Small intestine (tissue), 16 donors: ENCODE measurements around the gene TPSG1. TPM values are rescaled to one million over a fixed set of nuclear protein-coding genes. Genes with fewer than 3 reads are reported as not detected.
"Not testable (repeated sequence)": the region's sequence is repeated elsewhere in the genome, so short reads cannot be mapped to it uniquely, and the experiment has no call there.

Experiments used
- DNase-seq, 2 donors: peaks; one replicate each; pipeline versions ENCODE4 v3.0.0 to v3.0.0-alpha.2; 2013
- FAIRE-seq: peaks from 2 replicates; lab custom pipeline; 2012; peaks lifted over from hg19 to GRCh38; lab: Jason Lieb, UNC
- H3K27ac ChIP-seq, 3 donors: one replicate each; pipeline ENCODE4 v1.5.1; 2013; ENCODE audit warnings: low read length in 2 of 3, mild to moderate bottlenecking in 2 of 3, control low read depth in 1 of 3, inconsistent platforms in 1 of 3, low read depth in 1 of 3, moderate library complexity in 1 of 3
- H3K27me3 ChIP-seq, 3 donors: one replicate each; pipeline ENCODE4 v1.6.1; 2013; ENCODE audit warnings: low read length in 3 of 3, inconsistent platforms in 1 of 3; ENCODE audit not compliant: control insufficient read depth in 3 of 3, insufficient read depth in 3 of 3
- H3K36me3 ChIP-seq, 3 donors: one replicate each; pipeline ENCODE4 v1.6.1; 2013; ENCODE audit warnings: low read length in 3 of 3, inconsistent platforms in 1 of 3, low read depth in 1 of 3, mild to moderate bottlenecking in 1 of 3, moderate library complexity in 1 of 3; ENCODE audit not compliant: control insufficient read depth in 3 of 3, insufficient read depth in 2 of 3
- H3K4me1 ChIP-seq, 3 donors: one replicate each; pipeline ENCODE4 v1.6.1; 2013; ENCODE audit warnings: low read length in 2 of 3, inconsistent platforms in 1 of 3, low read depth in 1 of 3, mild to moderate bottlenecking in 1 of 3, moderate library complexity in 1 of 3; ENCODE audit not compliant: control insufficient read depth in 3 of 3, insufficient read depth in 2 of 3
- H3K4me3 ChIP-seq, 3 donors: one replicate each; pipeline ENCODE4 v1.5.1; 2013; ENCODE audit warnings: low read length in 3 of 3, control low read depth in 1 of 3, inconsistent platforms in 1 of 3, low read depth in 1 of 3, mild to moderate bottlenecking in 1 of 3, moderate library complexity in 1 of 3
- H3K9me3 ChIP-seq, 2 donors: one replicate each; pipeline ENCODE4 v1.6.1; 2013; ENCODE audit warnings: low read depth in 1 of 2, low read length in 1 of 2; ENCODE audit not compliant: control insufficient read depth in 2 of 2, insufficient read depth in 1 of 2
- WGBS, 3 donors: extraction: QIAGEN DNeasy Blood & Tissue Kit; methylation state at CpG; one replicate each; pipeline ENCODE4 v1.1.7; 2013; 5-methylcytosine and 5-hydroxymethylcytosine counted together
- long read RNA-seq, 10 donors: transcript quantifications; one replicate each; lab custom pipeline, GENCODE V29; 2026
- polyA plus RNA-seq, 4 donors: library from polyadenylated mRNA; stranded (reverse) in 3 of 4; unstranded in 1 of 4; fragments of 200-250 nt in 3 of 4; fragments of 120-200 nt in 1 of 4; gene quantifications; one replicate each; pipeline versions ENCODE4 v1.2.1 to v1.2.3, GENCODE V29; 2013
- donor health status: healthy with polysubstance abuse.
- donor health status: control.
- donor health status: control.
- donor health status: Bipolar disorder and iron deficiency.
- donor health status: healthy.

TPSG1 gene
- polyA plus RNA-seq, result 10 to 100 TPM in 2 of 4 donors, 1 to 10 TPM in 2; 3.3 to 40.9 (median 14.0) TPM
- long read RNA-seq, donor 1, result 0 reads
- long read RNA-seq, donor 2, partial matches to known transcripts, result 0 of 2 reads
- long read RNA-seq, donor 2, other reads (novel, unspliced or antisense), result 0 of 2 reads
- long read RNA-seq, donor 3, partial matches to known transcripts, result 0 of 3 reads
- long read RNA-seq, donor 3, other reads (novel, unspliced or antisense), result 0 of 3 reads
- long read RNA-seq, donor 4, result 0 reads
- long read RNA-seq, donor 5, partial matches to known transcripts, result 0 of 3 reads
- long read RNA-seq, donor 5, other reads (novel, unspliced or antisense), result 0 of 3 reads
- long read RNA-seq, donor 6, transcript TPSG1-201 (6 exons, 1,108 nt), result major isoform, 5 of 5 reads
- long read RNA-seq, donor 6, partial matches to known transcripts, result 0 of 5 reads
- long read RNA-seq, donor 6, other reads (novel, unspliced or antisense), result 0 of 5 reads
- long read RNA-seq, donor 7, result 0 reads
- long read RNA-seq, donor 8, result 0 reads
- long read RNA-seq, donor 9, partial matches to known transcripts, result 0 of 1 reads
- long read RNA-seq, donor 9, other reads (novel, unspliced or antisense), result 0 of 1 reads
- long read RNA-seq, donor 10, transcript TPSG1-201 (6 exons, 1,108 nt), result major isoform, 7 of 7 reads
- long read RNA-seq, donor 10, partial matches to known transcripts, result 0 of 7 reads
- long read RNA-seq, donor 10, other reads (novel, unspliced or antisense), result 0 of 7 reads

- FAIRE-seq, result no peak
- Histone ChIP-seq H3K27me3 (peaks cover 0 to 1% (median 0%) of the 10 kb centered on the region in 3 donors), H3K4me3 (no peak within 1 kb of the TSS), H3K9me3 (no peaks in the 10 kb centered on the region), H3K4me1 (peaks cover 0 to 21% (median 0%) of the 10 kb centered on the region in 3 donors), H3K36me3 (peaks cover 0 to 9% (median 0%) of the 10 kb centered on the region in 3 donors), H3K27ac (peak within 1 kb of the TSS in 1 of 3 donors; percentile 28)
- WGBS, 3 donors, result 15 to 50% (median 20%) methylated on average over 9 to 10 of the region's 10 CpGs
- peak; percentile 59 to 78 for DNase-seq
These were observed at the start of gene TPSG1 for GRCh38 chr16:1225051-1225451. TSS of gene TPSG1 (minus strand) at chr16:1225268. CDS start at chr16:1225252, 16 bp downstream.

- Histone ChIP-seq H3K9me3 (no peaks in the 10 kb centered on the region), H3K36me3 (no peaks in the 10 kb centered on the region), H3K27me3 (peaks cover 0 to 8% (median 3%) of the 10 kb centered on the region in 3 donors), H3K4me3 (no peak overlapping the region), H3K27ac (no peak overlapping the region), H3K4me1 (peaks cover 0 to 17% (median 2%) of the 10 kb centered on the region in 3 donors)
- FAIRE-seq (no peak), DNase-seq (no peak)
- WGBS, 3 donors, result 90 to 95% (median 90%) methylated on average over 7 of the region's 7 CpGs
These were observed 49.7 kb upstream of the TPSG1 start for GRCh38 chr16:1274767-1275166.

DNA sequence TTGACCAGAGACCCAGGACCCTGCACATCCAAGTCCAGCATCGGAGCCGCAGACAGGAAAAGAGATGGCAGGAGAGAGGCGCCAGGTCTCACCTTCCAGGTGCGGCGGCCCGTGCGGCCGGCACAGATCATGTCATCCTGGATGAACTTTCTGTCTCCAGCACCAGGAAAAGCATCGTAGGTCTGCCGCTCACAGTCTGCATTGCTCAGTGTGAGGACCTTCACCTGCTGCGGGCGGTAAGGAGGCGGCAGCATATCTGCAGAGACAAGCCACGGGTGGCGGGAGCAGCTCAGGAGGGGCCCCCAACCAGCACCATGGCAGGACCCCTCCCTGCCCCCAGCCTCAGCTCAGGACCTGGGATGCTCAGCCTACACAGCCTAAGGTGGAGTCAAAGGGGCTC is 48.7 kb upstream of the TPSG1 start:
- no peaks in the 10 kb centered on the region for H3K9me3 ChIP-seq

GRCh38 chr16:1272453-1273198 is 47.6 kb upstream of the TPSG1 start:
- no peak overlapping the region for H3K27ac ChIP-seq
- no peaks in the 10 kb centered on the region for H3K36me3 ChIP-seq
- DNase-seq (no peak), FAIRE-seq (no peak)
- H3K27me3 ChIP-seq, result peaks cover 0 to 1% (median 0%) of the 10 kb centered on the region in 3 donors
- H3K9me3 ChIP-seq, result no peaks in the 10 kb centered on the region
- H3K4me3 ChIP-seq, result no peak overlapping the region
- H3K4me1 ChIP-seq, result peaks cover 0 to 17% (median 2%) of the 10 kb centered on the region in 3 donors
- 32 to 65% (median 38%) methylated on average over 9 of the region's 9 CpGs for WGBS, 3 donors

More for the DNA sequence above, 48.7 kb upstream of the TPSG1 start:
- no peak for DNase-seq
- H3K4me1 ChIP-seq, result peaks cover 0 to 17% (median 2%) of the 10 kb centered on the region in 3 donors
- H3K36me3 ChIP-seq, result no peaks in the 10 kb centered on the region
- 74 to 87% (median 77%) methylated on average over 15 of the region's 15 CpGs for WGBS, 3 donors
- no peak for FAIRE-seq
- no peak overlapping the region for H3K4me3 ChIP-seq
- peaks cover 0 to 5% (median 1%) of the 10 kb centered on the region in 3 donors for H3K27me3 ChIP-seq
- no peak overlapping the region for H3K27ac ChIP-seq

GRCh38 chr16:1271724-1272413 is 46.8 kb upstream of the TPSG1 start:
- H3K4me1 ChIP-seq, result peaks cover 0 to 17% (median 2%) of the 10 kb centered on the region in 3 donors
- peak; percentile 63 to 71 for DNase-seq
- not testable (repeated sequence) for FAIRE-seq, H3K36me3 ChIP-seq, H3K9me3 ChIP-seq, H3K27me3 ChIP-seq, H3K4me3 ChIP-seq, H3K27ac ChIP-seq
- WGBS, 3 donors, result 4 to 18% (median 5%) methylated on average over 14 to 19 of the region's 19 CpGs

GRCh38 chr16:1271380-1271723 is 46.3 kb upstream of the TPSG1 start:
- H3K27ac ChIP-seq, result peak overlapping the region in 1 of 3 donors; percentile 0
- H3K27me3 ChIP-seq, result peaks cover 0 to 1% (median 0%) of the 10 kb centered on the region in 3 donors
- WGBS, 3 donors, result 17 to 64% (median 31%) methylated on average over 12 of the region's 12 CpGs
- H3K36me3 ChIP-seq, result no peaks in the 10 kb centered on the region
- peak in 1 of 2 donors; percentile 30 for DNase-seq
- no peak overlapping the region for H3K4me3 ChIP-seq
- H3K9me3 ChIP-seq, result no peaks in the 10 kb centered on the region
- peaks cover 0 to 17% (median 2%) of the 10 kb centered on the region in 3 donors for H3K4me1 ChIP-seq
- no peak for FAIRE-seq

- not testable (repeated sequence) for H3K27ac ChIP-seq, H3K36me3 ChIP-seq, H3K4me3 ChIP-seq, H3K27me3 ChIP-seq, DNase-seq, H3K9me3 ChIP-seq, FAIRE-seq
- WGBS, 3 donors, result 76 to 91% (median 82%) methylated on average over 7 of the region's 7 CpGs
- peaks cover 0 to 17% (median 2%) of the 10 kb centered on the region in 3 donors for H3K4me1 ChIP-seq
These were observed 44.4 kb upstream of the TPSG1 start for GRCh38 chr16:1269418-1269817.
